ENCODE results near the gene TSTD1. TPM values are rescaled to one million over a fixed set of nuclear protein-coding genes. Genes with fewer than 3 reads are reported as not detected.

The TSTD1 gene
- total RNA-seq, 1 donor from 2014 or later = 49.0 TPM

Other genes with a start within 250 kb of the TSTD1 start
- 0.28 and 0.34 TPM in 2 replicates for gene LY9, start 242.8 kb downstream of the TSTD1 start, total RNA-seq
- 0.21 and 0.32 TPM in 2 replicates for gene CD244, start 176.1 kb downstream of the TSTD1 start, total RNA-seq
- not detected in 2 replicates for gene ITLN1, start 153.8 kb downstream of the TSTD1 start, total RNA-seq
- gene ITLN2, start 84.2 kb downstream of the TSTD1 start, total RNA-seq = not detected in 2 replicates
- 15.4 and 15.5 TPM in 2 replicates for gene F11R, start 17.8 kb downstream of the TSTD1 start, total RNA-seq
- gene USF1, start 7.0 kb upstream of the TSTD1 start, total RNA-seq = 49.1 and 53.2 TPM in 2 replicates
- 161 and 170 TPM in 2 replicates for gene ARHGAP30, start 30.9 kb upstream of the TSTD1 start, total RNA-seq
- 0.05 TPM in 1 of 2 replicates, not detected in the other for gene NECTIN4, start 50.6 kb upstream of the TSTD1 start, total RNA-seq
- gene KLHDC9, start 59.4 kb upstream of the TSTD1 start, total RNA-seq = not detected in 2 replicates
- 138 and 139 TPM in 2 replicates for gene PFDN2, start 79.1 kb upstream of the TSTD1 start, total RNA-seq
- 47.5 and 48.5 TPM in 2 replicates for gene NIT1, start 79.1 kb upstream of the TSTD1 start, total RNA-seq
- gene DEDD, start 93.7 kb upstream of the TSTD1 start, total RNA-seq = 37.5 and 40.3 TPM in 2 replicates
- gene UFC1, start 115.0 kb upstream of the TSTD1 start, total RNA-seq = 91.5 and 91.8 TPM in 2 replicates
- gene USP21, start 120.5 kb upstream of the TSTD1 start, total RNA-seq = 31.9 and 33.0 TPM in 2 replicates
- gene PPOX, start 127.5 kb upstream of the TSTD1 start, total RNA-seq = 35.6 and 36.5 TPM in 2 replicates
- 57.5 and 57.6 TPM in 2 replicates for gene B4GALT3, start 138.5 kb upstream of the TSTD1 start, total RNA-seq
- gene ADAMTS4, start 160.1 kb upstream of the TSTD1 start, total RNA-seq = 0.05 and 0.09 TPM in 2 replicates
- gene NDUFS2, start 163.4 kb upstream of the TSTD1 start, total RNA-seq = 79.0 and 91.5 TPM in 2 replicates
- 0.60 and 0.71 TPM in 2 replicates for gene FCER1G, start 176.3 kb upstream of the TSTD1 start, total RNA-seq
- not detected in 2 replicates for gene APOA2, start 184.7 kb upstream of the TSTD1 start, total RNA-seq
- 22.7 and 24.9 TPM in 2 replicates for gene TOMM40L, start 187.1 kb upstream of the TSTD1 start, total RNA-seq
- gene NR1I3, start 199.2 kb upstream of the TSTD1 start, total RNA-seq = not detected in 2 replicates
- gene PCP4L1, start 219.8 kb upstream of the TSTD1 start, total RNA-seq = not detected in 2 replicates